Mesothelial cell of epicardium (in vitro differentiated cells): ENCODE data around the gene ADARB2. TPM values are rescaled to one million over a fixed set of nuclear protein-coding genes. Genes with fewer than 3 reads are reported as not detected.
"Not testable (repeated sequence)": the region's sequence is repeated elsewhere in the genome, so short reads cannot be mapped to it uniquely, and the experiment has no call there.

ENCODE experiments used
- DNase-seq, 2 experiments: peaks; one replicate each; pipeline ENCODE4 v3.0.0; 2021; ENCODE audit warnings: low spot score in 2 of 2; ENCODE audit not compliant: unreplicated experiment in 2 of 2
- H3K27ac Mint-ChIP-seq: 2 replicates; pipeline ENCODE4 v1.8.0; 2021; ENCODE audit warnings: mixed read lengths
- H3K27me3 Mint-ChIP-seq: 2 replicates; pipeline ENCODE4 v1.8.0; 2021; ENCODE audit warnings: low read depth, mixed read lengths
- H3K36me3 Mint-ChIP-seq: 2 replicates; pipeline ENCODE4 v1.8.0; 2021; ENCODE audit warnings: mixed read lengths
- H3K4me1 Mint-ChIP-seq: 2 replicates; pipeline ENCODE4 v1.8.0; 2021; ENCODE audit warnings: mixed read lengths
- H3K4me3 Mint-ChIP-seq: 2 replicates; pipeline ENCODE4 v1.8.0; 2021; ENCODE audit warnings: mild to moderate bottlenecking, moderate library complexity, mixed read lengths
- H3K9me3 Mint-ChIP-seq: 2 replicates; pipeline ENCODE4 v1.8.0; 2021; ENCODE audit warnings: mixed read lengths
- total RNA-seq: library from RNA; stranded (reverse); gene quantifications from 3 replicates; pipeline ENCODE4 v1.2.1, GENCODE V29; 2021
- TF ChIP-seq, protein P1 (sequence below): fragments of 200-600 bp; sonication (generic); IDR thresholded peaks from one replicate; pipeline ENCODE4 v1.5.0; 2021; ENCODE audit warnings: antibody characterized with exemption; ENCODE audit not compliant: unreplicated experiment

Gene ADARB2
- total RNA-seq, 1 donor from 2014 or later, result 0.38 TPM

DNA sequence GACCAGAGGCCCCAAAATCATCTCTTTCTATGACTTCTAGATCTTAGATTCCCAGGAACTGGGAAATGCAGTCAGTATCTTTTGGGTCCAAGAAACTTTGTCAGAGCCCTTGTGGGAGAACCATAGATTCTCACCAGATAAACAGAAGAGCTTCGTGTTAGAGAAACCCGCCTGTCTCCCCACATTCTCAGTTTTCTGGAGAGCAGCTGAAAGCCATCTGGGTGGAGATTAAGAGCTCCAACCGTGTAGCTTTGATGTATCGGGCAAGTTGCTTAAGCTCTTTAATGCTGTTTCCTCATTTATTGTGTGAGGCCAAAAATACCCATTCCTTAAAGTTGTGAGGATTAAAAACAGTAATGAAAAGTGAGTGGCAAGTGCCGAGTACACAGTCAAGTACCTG, 573.5 kb downstream of the ADARB2 start:
- TF ChIP-seq, protein P1, sequence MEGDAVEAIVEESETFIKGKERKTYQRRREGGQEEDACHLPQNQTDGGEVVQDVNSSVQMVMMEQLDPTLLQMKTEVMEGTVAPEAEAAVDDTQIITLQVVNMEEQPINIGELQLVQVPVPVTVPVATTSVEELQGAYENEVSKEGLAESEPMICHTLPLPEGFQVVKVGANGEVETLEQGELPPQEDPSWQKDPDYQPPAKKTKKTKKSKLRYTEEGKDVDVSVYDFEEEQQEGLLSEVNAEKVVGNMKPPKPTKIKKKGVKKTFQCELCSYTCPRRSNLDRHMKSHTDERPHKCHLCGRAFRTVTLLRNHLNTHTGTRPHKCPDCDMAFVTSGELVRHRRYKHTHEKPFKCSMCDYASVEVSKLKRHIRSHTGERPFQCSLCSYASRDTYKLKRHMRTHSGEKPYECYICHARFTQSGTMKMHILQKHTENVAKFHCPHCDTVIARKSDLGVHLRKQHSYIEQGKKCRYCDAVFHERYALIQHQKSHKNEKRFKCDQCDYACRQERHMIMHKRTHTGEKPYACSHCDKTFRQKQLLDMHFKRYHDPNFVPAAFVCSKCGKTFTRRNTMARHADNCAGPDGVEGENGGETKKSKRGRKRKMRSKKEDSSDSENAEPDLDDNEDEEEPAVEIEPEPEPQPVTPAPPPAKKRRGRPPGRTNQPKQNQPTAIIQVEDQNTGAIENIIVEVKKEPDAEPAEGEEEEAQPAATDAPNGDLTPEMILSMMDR, result no peak
- Mint-ChIP-seq H3K27me3 (peaks cover 45% of the 10 kb centered on the region), H3K36me3 (no peaks in the 10 kb centered on the region), H3K27ac (no peak overlapping the region), H3K4me3 (no peak overlapping the region), H3K9me3 (no peaks in the 10 kb centered on the region), H3K4me1 (no peaks in the 10 kb centered on the region)
- DNase-seq, result no peak

- DNase-seq, result peak in 1 of 2 experiments; percentile 6
- H3K27ac Mint-ChIP-seq, result no peak overlapping the region
Measured at GRCh38 chr10:1163204-1163660, 574.1 kb downstream of the ADARB2 start.

GRCh38 chr10:1162481-1163203, 574.7 kb downstream of the ADARB2 start:
- Mint-ChIP-seq H3K4me1 (no peaks in the 10 kb centered on the region), H3K9me3 (no peaks in the 10 kb centered on the region), H3K27me3 (peaks cover 40% of the 10 kb centered on the region), H3K27ac (no peak overlapping the region), H3K36me3 (no peaks in the 10 kb centered on the region), H3K4me3 (no peak overlapping the region)
- peak in 1 of 2 experiments; percentile 27 for DNase-seq
- TF ChIP-seq, protein P1, result no peak

More at GRCh38 chr10:1163204-1163660, 574.1 kb downstream of the ADARB2 start:
- Mint-ChIP-seq H3K4me1 (no peaks in the 10 kb centered on the region), H3K36me3 (no peaks in the 10 kb centered on the region), H3K27me3 (peaks cover 40% of the 10 kb centered on the region), H3K4me3 (no peak overlapping the region), H3K9me3 (no peaks in the 10 kb centered on the region)
- TF ChIP-seq, protein P1, result no peak

GRCh38 chr10:1161315-1161673, 576.0 kb downstream of the ADARB2 start:
- DNase-seq, H3K9me3 Mint-ChIP-seq, H3K36me3 Mint-ChIP-seq, H3K4me1 Mint-ChIP-seq, H3K4me3 Mint-ChIP-seq, H3K27ac Mint-ChIP-seq: not testable (repeated sequence)
- peaks cover 42% of the 10 kb centered on the region for H3K27me3 Mint-ChIP-seq

GRCh38 chr10:1160561-1161314, 576.6 kb downstream of the ADARB2 start:
- Mint-ChIP-seq H3K27me3 (peaks cover 38% of the 10 kb centered on the region), H3K36me3 (no peaks in the 10 kb centered on the region), H3K4me1 (no peaks in the 10 kb centered on the region), H3K9me3 (no peaks in the 10 kb centered on the region), H3K4me3 (no peak overlapping the region), H3K27ac (no peak overlapping the region)
- DNase-seq, result peak in 1 of 2 experiments; percentile 19
- TF ChIP-seq, protein P1, result no peak
